K562 (cell line): ENCODE measurements around the gene ORAI3. TPM values are rescaled to one million over a fixed set of nuclear protein-coding genes. Genes with fewer than 3 reads are reported as not detected.
A peak's percentile ranks its signal among the peaks of the same experiment; 100 is the strongest.

Experiments
- CREB1 ChIP-seq, 2 experiments: sonication (generic) in 1 of 2; formaldehyde crosslinking in 1 of 2; IDR thresholded peaks; 2 replicates each; pipeline versions ENCODE4 v1.6.1 to v1.8.0; 2012 to 2022; ENCODE audit warnings: inconsistent platforms in 1 of 2, mild to moderate bottlenecking in 1 of 2, missing genetic modification reagents in 1 of 2, moderate library complexity in 1 of 2
- CXXC5 ChIP-seq: fragments of 250-450 bp; sonication (Bioruptor Pico); IDR thresholded peaks from 2 replicates; pipeline ENCODE4 v1.8.0; 2022; ENCODE audit warnings: inconsistent platforms, mild to moderate bottlenecking, moderate library complexity
- DMBX1 ChIP-seq: fragments of 250-450 bp; sonication (Bioruptor Pico); IDR thresholded peaks from 2 replicates; pipeline ENCODE4 v1.8.0; 2022; ENCODE audit warnings: inconsistent platforms, mild to moderate bottlenecking, moderate library complexity, borderline replicate concordance
- EP400 ChIP-seq: fragments of 450-650 bp; IDR thresholded peaks from 2 replicates; pipeline ENCODE4 v1.6.1; 2017; ENCODE audit warnings: antibody characterized with exemption, mild to moderate bottlenecking, moderate library complexity
- ETV6 ChIP-seq, 3 experiments: fragments of 150-350 bp in 1 of 3; sonication (generic) in 1 of 3; formaldehyde crosslinking in 1 of 3; IDR thresholded peaks; 2 replicates each; pipeline versions ENCODE4 v1.6.1 to v1.8.0; 2014 to 2022; ENCODE audit warnings: borderline replicate concordance in 2 of 3, low read depth in 2 of 3, antibody characterized with exemption in 1 of 3, low read length in 1 of 3, mild to moderate bottlenecking in 1 of 3, missing genetic modification reagents in 1 of 3
- FUS ChIP-seq: fragments of 200-400 bp; formaldehyde crosslinking; optimal IDR thresholded peaks from 2 replicates; pipeline ENCODE3; 2017; ENCODE audit warnings: low read depth, low read length
- JUND ChIP-seq, 2 experiments: IDR thresholded peaks; 2 replicates in 1 of 2; 3 replicates in 1 of 2; pipeline ENCODE4 v1.6.1; 2011; ENCODE audit warnings: borderline replicate concordance in 2 of 2, low read depth in 2 of 2, low read length in 2 of 2, improper control_type of control experiment in 1 of 2, missing biosample characterization in 1 of 2, missing genetic modification characterization in 1 of 2, missing genetic modification reagents in 1 of 2
- NR1H2 ChIP-seq: sonication (generic); formaldehyde crosslinking; IDR thresholded peaks from 2 replicates; pipeline ENCODE4 v1.4.0; 2020; ENCODE audit warnings: mild to moderate bottlenecking, missing genetic modification reagents
- SMAD3 ChIP-seq: fragments of 450-650 bp; formaldehyde crosslinking; conservative IDR thresholded peaks from 2 replicates; pipeline ENCODE4 v1.4.0; 2020; ENCODE audit warnings: mild to moderate bottlenecking
- SP1 ChIP-seq: sonication (generic); formaldehyde crosslinking; IDR thresholded peaks from 2 replicates; pipeline ENCODE4 v1.8.1; 2022; ENCODE audit warnings: mild to moderate bottlenecking, missing genetic modification reagents
- SUPT5H ChIP-seq: fragments of 450-650 bp; IDR thresholded peaks from 2 replicates; pipeline ENCODE4 v1.6.1; 2016
- TCF3 ChIP-seq: sonication (generic); formaldehyde crosslinking; IDR thresholded peaks from 2 replicates; pipeline ENCODE4 v1.4.0; 2020; ENCODE audit warnings: mild to moderate bottlenecking, missing genetic modification reagents
- ZNF436 ChIP-seq: fragments of 250-450, 450-650 bp; sonication (Bioruptor Pico); formaldehyde crosslinking; IDR thresholded peaks from 2 replicates; pipeline ENCODE4 v1.7.0; 2020; ENCODE audit warnings: mild to moderate bottlenecking
- polyA plus RNA-seq, 8 experiments: library from polyadenylated mRNA; depleted of rRNA in 4 of 8; stranded (reverse) in 5 of 8; unstranded in 3 of 8; fragments of >200 nt; fragmentation: Nextera tagmentation in 2 of 8; fragmentation: Illumina TruSeq in 1 of 8; extraction: Ambion mirVana in 2 of 8; extraction: Trizol in 1 of 8; gene quantifications; 2 replicates each; pipeline versions ENCODE4 v1.2.1 to v1.2.3, GENCODE V29; 2011 to 2014; ENCODE audit warnings: inconsistent platforms in 1 of 8, missing spikeins in 1 of 8
- total RNA-seq, 7 experiments: library from RNA; depleted of rRNA in 6 of 7; stranded (reverse); fragments of >200 nt in 6 of 7; fragmentation: Illumina TruSeq in 2 of 7; extraction: Trizol in 2 of 7; gene quantifications; 2 replicates each; pipeline versions ENCODE4 v1.2.1 to v1.2.3, GENCODE V29; 2011 to 2021; ENCODE audit warnings: low replicate concordance in 1 of 7
- TF ChIP-seq, protein P1 (sequence below): fragments of 450-650 bp; IDR thresholded peaks from 2 replicates; pipeline ENCODE4 v1.6.1; 2014; ENCODE audit warnings: low read depth, mild to moderate bottlenecking, moderate library complexity, borderline replicate concordance
- TF ChIP-seq, protein P2 (sequence below): fragments of 450-650 bp; formaldehyde crosslinking; IDR thresholded peaks from 2 replicates; pipeline ENCODE4 v1.4.0; 2020; ENCODE audit warnings: mild to moderate bottlenecking, moderate library complexity
- TF ChIP-seq, protein P3 (sequence below): fragments of 250-450 bp; sonication (Bioruptor Pico); IDR thresholded peaks from 2 replicates; pipeline ENCODE4 v1.8.0; 2022; ENCODE audit warnings: inconsistent platforms
- TF ChIP-seq, protein P4 (sequence below): fragments of 450-650 bp; IDR thresholded peaks from 2 replicates; pipeline ENCODE4 v1.6.1; 2016; ENCODE audit warnings: antibody characterized with exemption
- TF ChIP-seq, protein P5 (sequence below): sonication (generic); formaldehyde crosslinking; IDR thresholded peaks from 2 replicates; pipeline ENCODE4 v1.4.0; 2020; ENCODE audit warnings: mild to moderate bottlenecking, missing genetic modification reagents

Gene ORAI3
- total and polyA plus RNA-seq, 9 of the 15 experiments (the other 6 are each of a cell fraction or from before 2014, with no cell fraction given) = 4.9 to 23.3 (median 14.1) TPM

DNA sequence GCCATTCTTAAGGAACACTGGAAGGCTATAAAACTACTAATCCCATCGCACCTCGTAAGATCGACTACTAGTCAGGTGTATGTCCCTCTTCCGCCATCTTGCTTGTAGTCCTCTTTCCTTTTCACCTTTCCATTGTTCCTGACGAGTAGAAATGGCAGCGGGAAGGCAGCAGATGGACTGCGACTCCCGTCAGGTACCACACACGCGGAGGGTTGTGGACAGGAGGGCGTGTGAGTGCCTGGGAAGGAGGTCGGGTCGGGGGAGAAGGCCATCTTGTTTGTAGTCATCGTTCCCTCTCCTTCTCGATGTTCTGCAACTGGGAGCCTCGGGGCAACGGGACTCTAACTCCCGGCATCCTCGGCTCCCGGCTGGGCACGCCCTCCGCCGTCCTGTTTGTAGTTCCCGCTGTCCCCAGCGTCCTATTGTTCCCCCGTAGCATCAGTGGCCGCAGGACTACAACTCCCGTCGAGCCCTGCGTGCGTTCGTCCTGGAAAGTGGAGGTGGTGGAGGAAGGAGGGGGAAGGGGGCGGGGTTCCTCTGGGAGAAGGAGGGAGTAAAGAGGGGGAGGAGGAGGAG lies 25.8 kb upstream of the ORAI3 start (continued):
- no peak for TF ChIP-seq ETV6 (IDR thresholded peaks at IDR 0.05; ENCODE audit: borderline replicate concordance in 1 of 2, low read depth in 2 of 2, low read length in 1 of 2)
- no peak for TF ChIP-seq ETV6 (CRISPR knock-in tag; IDR thresholded peaks at IDR 0.05; ENCODE audit: borderline replicate concordance)
- TF ChIP-seq, protein P1, sequence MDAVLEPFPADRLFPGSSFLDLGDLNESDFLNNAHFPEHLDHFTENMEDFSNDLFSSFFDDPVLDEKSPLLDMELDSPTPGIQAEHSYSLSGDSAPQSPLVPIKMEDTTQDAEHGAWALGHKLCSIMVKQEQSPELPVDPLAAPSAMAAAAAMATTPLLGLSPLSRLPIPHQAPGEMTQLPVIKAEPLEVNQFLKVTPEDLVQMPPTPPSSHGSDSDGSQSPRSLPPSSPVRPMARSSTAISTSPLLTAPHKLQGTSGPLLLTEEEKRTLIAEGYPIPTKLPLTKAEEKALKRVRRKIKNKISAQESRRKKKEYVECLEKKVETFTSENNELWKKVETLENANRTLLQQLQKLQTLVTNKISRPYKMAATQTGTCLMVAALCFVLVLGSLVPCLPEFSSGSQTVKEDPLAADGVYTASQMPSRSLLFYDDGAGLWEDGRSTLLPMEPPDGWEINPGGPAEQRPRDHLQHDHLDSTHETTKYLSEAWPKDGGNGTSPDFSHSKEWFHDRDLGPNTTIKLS = peak; percentile 83
- TF ChIP-seq, protein P2, sequence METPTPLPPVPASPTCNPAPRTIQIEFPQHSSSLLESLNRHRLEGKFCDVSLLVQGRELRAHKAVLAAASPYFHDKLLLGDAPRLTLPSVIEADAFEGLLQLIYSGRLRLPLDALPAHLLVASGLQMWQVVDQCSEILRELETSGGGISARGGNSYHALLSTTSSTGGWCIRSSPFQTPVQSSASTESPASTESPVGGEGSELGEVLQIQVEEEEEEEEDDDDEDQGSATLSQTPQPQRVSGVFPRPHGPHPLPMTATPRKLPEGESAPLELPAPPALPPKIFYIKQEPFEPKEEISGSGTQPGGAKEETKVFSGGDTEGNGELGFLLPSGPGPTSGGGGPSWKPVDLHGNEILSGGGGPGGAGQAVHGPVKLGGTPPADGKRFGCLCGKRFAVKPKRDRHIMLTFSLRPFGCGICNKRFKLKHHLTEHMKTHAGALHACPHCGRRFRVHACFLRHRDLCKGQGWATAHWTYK = peak; percentile 80; the same call in 1 of the 2 replicates
- no peak for TF ChIP-seq NR1H2 (CRISPR knock-in tag)
- TF ChIP-seq DMBX1 = peak; percentile 94
- TF ChIP-seq SP1 (CRISPR knock-in tag) = peak; percentile 94
- TF ChIP-seq, protein P3, sequence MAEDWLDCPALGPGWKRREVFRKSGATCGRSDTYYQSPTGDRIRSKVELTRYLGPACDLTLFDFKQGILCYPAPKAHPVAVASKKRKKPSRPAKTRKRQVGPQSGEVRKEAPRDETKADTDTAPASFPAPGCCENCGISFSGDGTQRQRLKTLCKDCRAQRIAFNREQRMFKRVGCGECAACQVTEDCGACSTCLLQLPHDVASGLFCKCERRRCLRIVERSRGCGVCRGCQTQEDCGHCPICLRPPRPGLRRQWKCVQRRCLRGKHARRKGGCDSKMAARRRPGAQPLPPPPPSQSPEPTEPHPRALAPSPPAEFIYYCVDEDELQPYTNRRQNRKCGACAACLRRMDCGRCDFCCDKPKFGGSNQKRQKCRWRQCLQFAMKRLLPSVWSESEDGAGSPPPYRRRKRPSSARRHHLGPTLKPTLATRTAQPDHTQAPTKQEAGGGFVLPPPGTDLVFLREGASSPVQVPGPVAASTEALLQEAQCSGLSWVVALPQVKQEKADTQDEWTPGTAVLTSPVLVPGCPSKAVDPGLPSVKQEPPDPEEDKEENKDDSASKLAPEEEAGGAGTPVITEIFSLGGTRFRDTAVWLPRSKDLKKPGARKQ = no peak
- TF ChIP-seq JUND (IDR thresholded peaks at IDR 0.05; ENCODE audit: borderline replicate concordance, low read depth, low read length) = peak; percentile 9; the same call in 1 of the 2 replicates
- TF ChIP-seq JUND (tag; IDR thresholded peaks at IDR 0.05; ENCODE audit: borderline replicate concordance, low read depth, low read length) = no peak; the same call in 2 of the 3 replicates
- peak; percentile 80 for TF ChIP-seq EP400
- no peak for TF ChIP-seq TCF3 (CRISPR knock-in tag)
- TF ChIP-seq CXXC5 (CRISPR knock-in tag) = peak; percentile 93
- peak; percentile 85 for TF ChIP-seq CREB1 (IDR thresholded peaks at IDR 0.05)
- peak; percentile 32; the same call in 1 of the 2 replicates for TF ChIP-seq CREB1 (CRISPR knock-in tag; IDR thresholded peaks at IDR 0.05)
- no peak for TF ChIP-seq FUS
- peak; percentile 75 for TF ChIP-seq SUPT5H
- no peak for TF ChIP-seq ZNF436 (CRISPR knock-in tag)
- TF ChIP-seq, protein P4, sequence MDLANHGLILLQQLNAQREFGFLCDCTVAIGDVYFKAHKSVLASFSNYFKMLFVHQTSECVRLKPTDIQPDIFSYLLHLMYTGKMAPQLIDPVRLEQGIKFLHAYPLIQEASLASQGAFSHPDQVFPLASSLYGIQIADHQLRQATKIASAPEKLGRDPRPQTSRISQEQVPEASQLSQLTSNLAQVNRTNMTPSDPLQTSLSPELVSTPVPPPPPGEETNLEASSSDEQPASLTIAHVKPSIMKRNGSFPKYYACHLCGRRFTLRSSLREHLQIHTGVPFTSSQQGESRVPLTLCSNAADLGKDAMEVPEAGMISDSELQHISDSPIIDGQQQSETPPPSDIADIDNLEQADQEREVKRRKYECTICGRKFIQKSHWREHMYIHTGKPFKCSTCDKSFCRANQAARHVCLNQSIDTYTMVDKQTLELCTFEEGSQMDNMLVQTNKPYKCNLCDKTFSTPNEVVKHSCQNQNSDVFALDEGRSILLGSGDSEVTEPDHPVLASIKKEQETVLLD = 0 out of 2 replicates have a peak, but pooled peaks have one; percentile 61
- TF ChIP-seq, protein P5, sequence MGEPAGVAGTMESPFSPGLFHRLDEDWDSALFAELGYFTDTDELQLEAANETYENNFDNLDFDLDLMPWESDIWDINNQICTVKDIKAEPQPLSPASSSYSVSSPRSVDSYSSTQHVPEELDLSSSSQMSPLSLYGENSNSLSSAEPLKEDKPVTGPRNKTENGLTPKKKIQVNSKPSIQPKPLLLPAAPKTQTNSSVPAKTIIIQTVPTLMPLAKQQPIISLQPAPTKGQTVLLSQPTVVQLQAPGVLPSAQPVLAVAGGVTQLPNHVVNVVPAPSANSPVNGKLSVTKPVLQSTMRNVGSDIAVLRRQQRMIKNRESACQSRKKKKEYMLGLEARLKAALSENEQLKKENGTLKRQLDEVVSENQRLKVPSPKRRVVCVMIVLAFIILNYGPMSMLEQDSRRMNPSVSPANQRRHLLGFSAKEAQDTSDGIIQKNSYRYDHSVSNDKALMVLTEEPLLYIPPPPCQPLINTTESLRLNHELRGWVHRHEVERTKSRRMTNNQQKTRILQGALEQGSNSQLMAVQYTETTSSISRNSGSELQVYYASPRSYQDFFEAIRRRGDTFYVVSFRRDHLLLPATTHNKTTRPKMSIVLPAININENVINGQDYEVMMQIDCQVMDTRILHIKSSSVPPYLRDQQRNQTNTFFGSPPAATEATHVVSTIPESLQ (CRISPR knock-in tag) = no peak
- TF ChIP-seq SMAD3 (CRISPR knock-in tag) = 0 out of 2 replicates have a peak, but pooled peaks have one; percentile 58
